ENCODE results near the gene NME3.

DNA sequence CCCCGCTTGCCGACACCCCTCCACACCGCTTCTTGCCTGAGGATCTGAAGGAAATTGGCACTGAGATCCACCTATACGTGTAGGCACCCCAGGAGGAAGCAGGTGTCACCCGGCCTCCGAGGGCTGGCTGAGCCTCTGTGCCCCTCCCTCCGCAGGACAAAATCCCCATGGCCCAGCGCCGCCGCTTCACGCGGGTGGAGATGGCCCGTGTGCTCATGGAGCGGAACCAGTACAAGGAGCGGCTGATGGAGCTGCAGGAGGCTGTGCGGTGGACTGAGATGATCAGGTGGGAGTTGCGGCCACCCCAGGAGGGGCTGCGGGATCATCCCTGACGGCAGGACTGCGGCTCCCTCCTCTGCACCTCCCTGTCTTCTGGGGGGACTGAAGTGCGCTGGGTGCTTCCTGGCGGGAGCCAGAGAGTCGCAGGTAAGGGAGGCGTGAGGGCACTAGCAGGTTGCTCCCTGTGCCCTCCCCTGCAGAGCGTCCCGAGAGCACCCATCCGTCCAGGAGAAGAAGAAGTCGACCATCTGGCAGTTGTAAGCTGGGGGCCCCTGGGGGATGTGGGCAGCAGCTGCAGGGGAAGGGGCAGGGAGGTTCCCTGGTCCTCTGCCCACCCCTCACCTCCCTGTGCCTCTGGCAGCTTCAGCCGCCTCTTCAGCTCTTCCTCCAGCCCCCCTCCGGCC lies 9.0 kb downstream of the NME3 start:
- no peak for TF ChIP-seq CTCF (conservative IDR thresholded peaks at IDR 0.05 in 1 of 2, IDR thresholded peaks at IDR 0.05 in 1 of 2; ENCODE audit: low read depth in 1 of 2, low read length in 2 of 2)
- no peak for TF ChIP-seq EZH2 (IDR thresholded peaks at IDR 0.05; ENCODE audit: low read length, missing control alignments)
